ENCODE data around the gene ALX1.

ALX1 gene

GRCh38 chr12:85280165-85280983 lies at the start of gene ALX1:
TSS of gene ALX1 (plus strand) at chr12:85280220. CDS start at chr12:85280262, 42 bp downstream.
- DNase-seq (ENCODE audit: low spot score) = no peak

DNA sequence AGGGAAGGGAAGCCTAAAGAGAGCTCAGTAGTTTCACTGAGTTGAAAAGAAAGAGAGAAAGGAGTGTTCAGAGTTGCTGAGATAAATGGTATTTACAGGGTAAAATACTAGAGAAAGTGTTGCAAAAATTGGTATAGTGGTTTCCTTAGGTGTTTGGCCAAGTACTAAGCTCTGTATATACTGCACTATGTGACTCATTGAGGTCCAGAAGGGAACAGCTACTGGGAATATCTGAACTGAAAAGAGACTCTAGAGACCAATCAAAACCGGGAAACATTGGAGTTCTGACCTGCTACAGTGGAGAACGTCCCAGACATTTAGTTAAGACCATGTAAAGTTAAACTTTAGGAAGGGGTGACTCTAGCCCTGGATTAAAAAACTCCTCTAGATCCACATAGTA lies 42.7 kb upstream of the ALX1 start:
- no peak for DNase-seq (ENCODE audit: low spot score)

DNA sequence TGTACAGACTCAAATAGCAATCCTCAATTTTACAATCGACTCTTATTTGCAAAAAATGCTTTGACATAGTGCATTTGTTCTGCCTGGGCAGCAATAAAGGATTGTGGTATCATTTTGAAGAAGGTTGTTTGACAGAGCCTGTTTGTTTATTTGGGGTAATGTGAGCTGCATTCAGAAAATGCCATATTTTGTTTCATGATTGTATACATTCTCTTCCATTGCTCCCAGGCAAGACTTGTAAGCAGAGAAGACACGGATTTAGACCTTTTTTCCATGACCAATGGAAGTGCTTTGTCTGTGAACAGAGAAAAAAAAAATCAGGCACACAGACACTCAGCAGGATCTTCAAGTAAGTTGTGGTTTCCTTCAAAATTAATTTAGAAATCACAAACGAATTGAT lies 35.5 kb upstream of the ALX1 start:
- DNase-seq (ENCODE audit: low spot score) = no peak

DNA sequence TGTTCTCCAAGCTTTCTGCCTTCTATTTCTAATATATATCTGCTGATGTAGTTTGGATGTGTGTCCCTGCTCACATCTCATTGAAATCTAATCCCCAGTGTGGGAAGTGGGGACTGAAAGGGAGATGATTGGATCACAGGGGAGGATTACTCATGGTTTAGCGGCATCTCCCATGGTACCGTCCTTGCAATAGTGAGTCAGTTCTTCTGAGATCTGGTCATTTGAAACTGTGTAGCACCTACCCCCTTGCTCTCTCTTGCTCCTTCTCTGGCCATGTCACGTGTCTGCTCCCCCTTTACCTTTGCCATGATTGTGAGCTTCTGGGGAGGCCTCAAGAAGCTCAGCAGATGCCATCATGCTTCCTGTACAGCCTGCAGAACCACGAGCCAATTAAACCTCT lies 26.2 kb upstream of the ALX1 start:
- DNase-seq (ENCODE audit: low spot score) = no peak

DNA sequence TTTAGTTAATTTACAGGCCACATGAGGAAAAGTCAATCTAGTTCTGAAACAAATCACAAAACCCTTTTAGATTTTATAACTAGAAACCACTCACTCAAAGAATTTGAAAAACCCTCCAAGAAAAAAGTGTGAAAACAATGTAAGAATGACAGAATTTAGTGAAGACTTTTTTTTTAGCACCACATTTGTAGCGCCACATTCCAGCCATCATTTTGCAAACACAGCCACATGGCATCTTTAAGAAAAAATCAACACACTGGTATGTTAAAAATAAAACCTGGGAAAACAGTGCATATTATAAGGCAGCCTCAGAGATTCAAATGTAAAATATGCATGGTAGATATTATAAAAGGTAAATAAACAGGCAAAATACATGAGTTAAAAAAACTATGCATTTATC lies 22.3 kb upstream of the ALX1 start:
- no peak for DNase-seq (ENCODE audit: low spot score)

DNA sequence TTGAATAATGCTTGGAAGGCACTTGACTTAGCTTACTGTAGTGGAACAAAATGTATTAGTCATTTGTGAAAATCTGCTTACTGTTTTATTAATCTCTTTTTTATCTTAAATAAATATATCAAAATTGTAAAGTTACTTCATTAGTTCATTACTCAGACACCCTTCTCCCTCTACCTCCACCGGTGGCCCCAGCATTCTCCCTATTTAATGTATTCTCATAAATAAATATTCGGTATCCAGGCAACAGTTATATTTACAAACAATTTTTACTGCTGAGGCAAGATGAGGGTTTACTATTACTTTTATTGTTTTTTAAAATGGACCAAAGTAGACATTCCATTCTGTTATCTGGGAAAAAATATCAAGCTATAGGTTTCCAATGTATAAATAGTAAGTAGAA lies 19.6 kb upstream of the ALX1 start:
- DNase-seq (ENCODE audit: low spot score) = no peak

DNA sequence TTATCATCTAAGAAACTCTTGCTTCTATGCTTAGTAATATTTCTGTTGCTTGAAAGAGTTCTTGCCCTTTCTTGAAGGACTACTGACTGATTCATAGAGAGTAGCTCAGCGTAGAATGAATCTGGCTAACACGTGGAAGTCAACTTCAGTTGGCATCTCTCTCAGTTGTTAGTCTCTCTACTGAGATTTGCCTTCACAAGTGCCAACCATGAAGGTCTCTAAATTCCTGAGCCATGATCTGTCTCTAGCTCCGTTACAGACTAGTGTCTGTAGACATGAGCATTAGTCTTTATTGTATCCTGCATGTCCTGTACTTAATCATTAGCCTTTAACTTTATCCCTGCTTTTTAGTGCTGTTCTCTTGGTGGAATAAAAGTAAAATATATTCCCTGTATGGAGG lies 19.1 kb upstream of the ALX1 start:
- no peak for DNase-seq (ENCODE audit: low spot score)

GRCh38 chr12:85266356-85266755 lies 13.7 kb upstream of the ALX1 start:
- no peak for DNase-seq (ENCODE audit: low spot score)

- DNase-seq (ENCODE audit: low spot score) = no peak
Observed at GRCh38 chr12:85273381-85274314, 6.4 kb upstream of the ALX1 start.

- DNase-seq (ENCODE audit: low spot score) = no peak
Observed at GRCh38 chr12:85274315-85274651, 5.7 kb upstream of the ALX1 start.

- no peak for DNase-seq (ENCODE audit: low spot score)
Observed at GRCh38 chr12:85275374-85275773, 4.6 kb upstream of the ALX1 start.

DNA sequence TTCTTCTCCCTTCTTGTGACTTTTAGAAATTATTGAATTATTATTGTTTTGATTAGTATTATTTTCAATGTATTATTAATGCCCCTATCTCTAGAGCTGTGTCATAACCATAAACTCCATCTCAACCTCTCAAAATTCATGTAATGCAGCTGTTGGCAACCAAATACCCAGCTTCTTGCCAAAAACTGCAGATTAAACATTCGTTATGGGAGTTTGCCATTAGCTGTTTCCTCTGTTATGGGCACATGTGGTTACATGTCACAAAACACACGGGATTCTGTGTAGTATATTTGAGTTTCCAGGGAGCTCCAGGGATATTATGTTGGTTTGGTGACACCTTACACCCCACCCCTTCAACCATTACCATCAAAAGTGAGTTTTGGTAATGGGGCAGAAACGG lies 2.8 kb upstream of the ALX1 start:
- DNase-seq (ENCODE audit: low spot score) = no peak

DNA sequence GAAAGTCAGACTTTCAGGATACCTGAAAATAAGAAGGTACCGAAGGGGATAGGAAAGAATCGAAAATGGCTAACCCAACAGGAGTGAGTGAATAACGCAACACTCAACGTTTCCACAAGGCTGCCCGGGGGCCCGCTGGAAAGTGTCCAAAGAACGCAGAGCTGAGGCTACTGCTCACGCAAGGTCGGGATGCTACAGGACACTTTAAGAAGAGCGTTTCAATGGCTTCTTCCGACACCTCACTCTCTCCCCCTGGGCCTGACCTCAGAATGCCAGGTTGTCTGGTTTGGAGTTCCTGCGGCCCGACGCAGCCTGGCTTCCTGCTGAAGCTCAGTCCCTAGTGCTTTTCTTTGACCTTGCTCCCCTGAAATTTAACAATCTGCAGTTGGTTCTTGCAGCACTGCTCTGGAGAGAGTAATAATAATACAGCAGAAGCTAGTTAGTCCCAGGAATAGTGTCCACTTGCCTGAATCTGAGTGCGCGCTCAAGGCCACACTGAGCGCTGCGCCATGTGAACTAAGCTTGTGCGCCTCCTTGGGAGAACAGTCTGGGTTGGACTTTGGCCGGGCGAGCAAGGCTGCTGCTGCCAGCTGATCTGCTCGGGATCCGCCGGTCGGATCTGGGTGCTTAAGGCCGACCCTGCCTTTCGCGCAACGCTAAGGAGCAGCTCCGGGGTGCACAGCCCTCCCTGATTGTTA lies 2.0 kb upstream of the ALX1 start:
- no peak for DNase-seq (ENCODE audit: low spot score)

DNA sequence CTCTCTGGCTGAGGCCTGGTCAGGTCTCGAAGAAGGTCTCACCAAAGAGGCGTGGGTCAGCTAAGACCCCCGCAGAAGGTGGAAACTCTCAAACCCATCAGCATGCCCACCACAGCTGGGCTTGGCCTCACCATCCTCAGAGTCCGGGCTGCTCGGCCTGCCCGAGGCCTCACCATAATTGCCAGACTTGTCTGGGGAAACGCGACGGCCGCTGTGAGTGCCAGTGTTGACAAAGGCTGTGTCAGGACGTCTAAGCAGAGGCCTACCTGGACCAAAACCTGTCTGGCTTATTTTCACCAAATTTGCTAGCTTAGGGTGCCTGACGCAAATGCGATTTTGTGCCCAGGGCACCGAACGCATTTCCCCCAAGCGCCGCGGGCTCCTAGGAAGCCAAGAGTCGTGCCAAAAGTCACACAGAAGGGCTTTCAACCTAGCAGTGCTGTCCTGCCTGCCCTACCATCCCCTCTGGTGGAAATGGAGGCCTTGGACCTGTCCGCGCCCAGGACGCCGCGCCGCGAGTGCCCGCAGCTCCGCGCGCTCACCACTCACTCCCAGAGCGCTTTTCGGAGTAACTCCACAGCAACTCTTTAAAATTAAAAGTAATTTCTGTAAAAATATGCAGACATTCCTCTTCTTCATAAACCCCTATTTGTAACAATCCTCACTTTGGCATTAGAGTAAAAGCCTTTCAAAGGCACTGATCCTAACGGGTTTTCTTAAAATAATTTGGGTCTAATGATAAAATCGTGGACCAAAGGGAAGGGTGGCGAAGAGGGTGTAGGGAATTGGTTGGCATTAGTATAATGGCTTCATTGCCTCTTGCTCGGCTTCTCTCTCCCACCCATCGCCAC lies 1.2 kb upstream of the ALX1 start:
- no peak for DNase-seq (ENCODE audit: low spot score)

DNA sequence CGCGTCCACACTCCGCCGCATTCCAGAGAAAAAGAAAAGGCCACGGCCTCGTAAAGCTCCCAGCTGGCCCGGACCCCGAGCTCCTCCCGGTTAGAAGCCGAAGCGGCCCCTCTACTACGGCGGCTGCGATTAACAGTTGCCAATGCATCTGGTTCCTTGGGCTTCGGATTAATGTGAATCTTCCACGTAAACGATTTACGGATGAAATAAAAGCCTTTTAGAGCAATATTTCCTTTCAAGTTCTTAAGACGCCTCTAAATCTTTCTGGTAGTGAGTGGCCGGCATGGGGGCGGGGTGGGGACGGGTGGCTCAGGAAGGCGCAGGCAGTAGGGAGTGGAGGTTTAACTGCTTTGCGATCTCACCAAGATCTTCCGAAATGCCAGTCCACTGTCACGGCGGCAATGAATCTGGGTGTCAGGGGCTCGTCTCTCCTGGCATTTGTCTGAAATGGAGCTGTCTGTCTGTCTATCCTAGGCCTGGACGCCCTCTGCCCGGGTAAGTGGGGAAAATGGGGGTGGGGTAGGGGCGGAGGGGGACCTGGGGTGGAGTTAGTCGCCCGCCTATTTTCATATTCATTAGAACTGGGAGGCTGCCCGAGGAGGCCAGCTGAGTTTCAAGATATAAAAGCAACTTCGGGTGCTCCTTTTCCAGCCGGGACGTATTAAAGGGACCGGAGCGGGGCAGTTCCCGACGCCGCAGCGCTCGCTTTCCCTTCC lies 413 bp upstream of the ALX1 start:
- no peak for DNase-seq (ENCODE audit: low spot score)

GRCh38 chr12:85280984-85281630 lies 1.1 kb downstream of the ALX1 start:
- no peak for DNase-seq (ENCODE audit: low spot score)

DNA sequence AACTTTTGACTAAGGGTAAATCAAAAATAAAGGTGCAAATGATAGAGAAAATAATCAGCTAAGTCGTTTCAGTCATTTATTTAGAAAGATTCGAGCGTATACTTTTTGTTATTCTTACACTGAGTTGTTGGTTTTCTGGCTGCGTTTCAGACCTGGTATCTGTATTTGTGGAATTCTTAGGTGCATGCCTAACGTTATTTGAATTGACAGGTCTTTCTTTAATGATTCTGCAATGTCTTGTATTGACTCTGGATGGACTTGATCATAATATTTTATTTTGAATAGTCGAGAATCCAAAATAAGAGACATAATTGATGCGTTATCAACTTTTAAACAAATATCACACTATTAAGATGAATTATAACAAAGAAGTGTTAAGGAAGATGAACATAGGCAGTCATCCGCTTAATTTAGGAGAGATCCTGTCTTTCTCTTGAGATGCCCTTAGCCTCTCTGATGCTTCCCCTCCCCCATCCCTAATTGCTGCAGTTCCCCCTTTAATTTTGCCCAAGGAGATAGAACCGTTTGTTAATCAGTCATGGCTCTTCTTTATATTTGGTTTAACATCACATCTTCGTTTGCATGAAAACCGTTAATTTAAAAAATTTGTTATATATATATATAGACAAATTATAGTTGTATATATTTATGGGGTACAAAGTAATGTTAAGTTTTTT lies 1.8 kb downstream of the ALX1 start:
- no peak for DNase-seq (ENCODE audit: low spot score)

DNA sequence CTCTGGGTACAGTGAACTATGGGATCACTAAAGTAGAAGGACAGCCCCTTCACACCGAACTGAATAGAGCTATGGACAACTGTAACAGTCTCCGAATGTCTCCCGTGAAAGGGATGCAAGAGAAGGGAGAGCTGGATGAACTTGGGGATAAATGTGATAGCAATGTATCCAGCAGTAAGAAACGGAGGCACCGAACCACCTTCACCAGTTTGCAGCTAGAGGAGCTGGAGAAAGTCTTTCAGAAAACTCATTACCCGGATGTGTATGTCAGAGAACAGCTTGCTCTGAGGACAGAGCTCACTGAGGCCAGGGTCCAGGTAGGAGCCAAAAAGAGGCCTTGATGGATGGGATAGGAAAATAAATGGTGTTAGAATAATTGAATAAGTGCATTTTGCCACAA lies 3.5 kb downstream of the ALX1 start:
- no peak for DNase-seq (ENCODE audit: low spot score)

- no peak for DNase-seq (ENCODE audit: low spot score)
Observed at GRCh38 chr12:85296362-85296761, 16.3 kb downstream of the ALX1 start.

DNA sequence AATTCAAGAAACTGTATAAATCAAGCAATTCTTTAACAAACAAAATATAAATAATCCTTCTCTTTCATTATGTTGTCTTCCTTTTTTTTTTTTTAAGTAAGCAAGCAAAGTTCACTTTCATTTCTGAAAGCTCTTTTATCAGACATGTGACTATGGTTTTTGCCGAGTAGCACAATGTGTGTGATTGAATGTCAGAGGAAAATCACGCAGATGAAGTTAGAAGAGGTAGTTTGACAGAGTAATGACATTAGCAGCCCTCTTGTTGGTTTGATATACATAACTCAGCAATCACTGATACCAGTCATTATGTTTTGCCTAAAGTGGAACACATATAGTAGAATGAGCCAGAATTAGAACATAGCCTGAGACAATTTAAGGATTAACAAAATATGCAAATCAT lies 19.0 kb downstream of the ALX1 start:
- no peak for DNase-seq (ENCODE audit: low spot score)
